Bronchial epithelial cell (primary cell): ENCODE results near the gene NPIPB2. TPM values are rescaled to one million over a fixed set of nuclear protein-coding genes. Genes with fewer than 3 reads are reported as not detected.

Source experiments
- DNase-seq: peaks from one replicate; pipeline ENCODE4 v3.0.0-alpha.2; 2010; ENCODE audit warnings: low read depth
- FAIRE-seq: peaks from 2 replicates; lab custom pipeline; 2011; peaks lifted over from hg19 to GRCh38; lab: Jason Lieb, UNC
- H3K27me3 ChIP-seq: 2 replicates; pipeline ENCODE4 v1.5.1; 2011; ENCODE audit warnings: low read length; ENCODE audit not compliant: control insufficient read depth, insufficient read depth
- H3K36me3 ChIP-seq: 2 replicates; pipeline ENCODE4 v1.5.1; 2011; ENCODE audit warnings: low read length; ENCODE audit not compliant: control insufficient read depth, insufficient read depth
- H3K4me3 ChIP-seq: 2 replicates; pipeline ENCODE4 v1.5.1; 2011; ENCODE audit warnings: mild to moderate bottlenecking, low read depth, low read length, control low read depth
- total RNA-seq: library from RNA; depleted of rRNA; stranded (reverse); fragments of >200 nt; gene quantifications from 2 replicates; pipeline ENCODE4 v1.2.1, GENCODE V29; 2014
- TF ChIP-seq, protein P1 (sequence below): IDR thresholded peaks from 2 replicates; pipeline ENCODE4 v1.5.1; 2011; ENCODE audit warnings: mild to moderate bottlenecking, moderate library complexity, low read length, control low read depth, inconsistent platforms; ENCODE audit not compliant: insufficient read depth, severe bottlenecking

NPIPB2 gene
- total RNA-seq, 1 donor from 2014 or later = 3.2 TPM

DNA sequence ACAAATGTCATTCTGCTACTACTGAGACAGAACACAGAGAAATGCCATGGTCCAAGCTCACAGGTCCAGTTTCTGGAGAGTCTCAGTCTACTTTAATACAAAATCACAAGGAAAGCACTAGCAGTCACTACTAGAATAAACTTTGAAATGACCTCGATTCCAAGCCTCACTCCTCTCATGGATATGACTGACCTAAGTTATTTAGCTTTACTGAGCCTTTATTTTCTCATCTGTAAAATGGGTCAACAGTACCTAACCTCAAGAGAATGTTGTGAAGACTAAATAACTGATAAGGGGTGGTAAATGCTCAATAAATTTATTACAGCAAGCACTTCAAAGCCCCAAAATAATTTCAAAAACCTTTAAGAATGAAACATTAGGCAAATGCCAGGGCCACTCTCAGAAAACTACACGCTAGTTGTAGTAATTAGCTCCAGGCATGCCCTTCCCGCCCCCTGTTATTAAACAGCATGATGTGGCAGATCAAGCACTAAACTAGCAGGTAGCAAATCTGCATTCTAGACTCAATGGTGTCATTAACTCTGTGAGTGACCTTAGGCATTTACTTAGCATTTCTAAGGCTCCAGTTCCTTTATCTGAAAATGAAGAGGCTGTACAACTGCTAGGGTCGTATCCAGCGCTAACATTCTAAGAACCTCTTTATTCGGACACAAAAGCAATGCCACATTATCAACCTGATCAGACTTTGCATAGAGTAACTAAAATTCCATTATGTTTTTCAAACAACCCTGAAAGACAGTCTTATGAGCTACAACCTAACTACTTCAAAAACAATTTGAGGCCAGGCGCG lies 34.5 kb downstream of the NPIPB2 start:
- FAIRE-seq (no peak), DNase-seq (no peak)
- Histone ChIP-seq H3K4me3 (no peak overlapping the region), H3K27me3 (no peaks in the 10 kb centered on the region), H3K36me3 (peaks cover 2% of the 10 kb centered on the region)
- TF ChIP-seq, protein P1, sequence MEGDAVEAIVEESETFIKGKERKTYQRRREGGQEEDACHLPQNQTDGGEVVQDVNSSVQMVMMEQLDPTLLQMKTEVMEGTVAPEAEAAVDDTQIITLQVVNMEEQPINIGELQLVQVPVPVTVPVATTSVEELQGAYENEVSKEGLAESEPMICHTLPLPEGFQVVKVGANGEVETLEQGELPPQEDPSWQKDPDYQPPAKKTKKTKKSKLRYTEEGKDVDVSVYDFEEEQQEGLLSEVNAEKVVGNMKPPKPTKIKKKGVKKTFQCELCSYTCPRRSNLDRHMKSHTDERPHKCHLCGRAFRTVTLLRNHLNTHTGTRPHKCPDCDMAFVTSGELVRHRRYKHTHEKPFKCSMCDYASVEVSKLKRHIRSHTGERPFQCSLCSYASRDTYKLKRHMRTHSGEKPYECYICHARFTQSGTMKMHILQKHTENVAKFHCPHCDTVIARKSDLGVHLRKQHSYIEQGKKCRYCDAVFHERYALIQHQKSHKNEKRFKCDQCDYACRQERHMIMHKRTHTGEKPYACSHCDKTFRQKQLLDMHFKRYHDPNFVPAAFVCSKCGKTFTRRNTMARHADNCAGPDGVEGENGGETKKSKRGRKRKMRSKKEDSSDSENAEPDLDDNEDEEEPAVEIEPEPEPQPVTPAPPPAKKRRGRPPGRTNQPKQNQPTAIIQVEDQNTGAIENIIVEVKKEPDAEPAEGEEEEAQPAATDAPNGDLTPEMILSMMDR = no peak

DNA sequence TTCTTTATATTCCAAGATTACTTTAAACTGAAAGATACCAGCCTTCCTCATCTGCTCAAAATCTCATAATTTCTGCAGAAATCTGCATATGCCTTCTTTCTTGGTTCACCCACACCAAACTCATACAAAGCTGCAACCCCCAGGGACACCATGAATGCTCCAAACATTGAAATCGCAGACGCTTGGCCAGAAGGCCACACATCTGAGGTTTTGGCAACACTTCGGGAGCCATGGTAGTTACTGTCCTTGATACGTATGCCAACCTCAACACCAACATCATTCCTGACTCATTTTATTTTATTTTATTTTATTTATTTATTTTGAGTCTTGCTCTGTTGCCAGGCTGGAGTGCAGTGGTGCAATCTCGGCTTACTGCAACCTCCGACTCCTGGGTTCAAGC lies 37.9 kb downstream of the NPIPB2 start:
- FAIRE-seq (no peak), DNase-seq (no peak)
- Histone ChIP-seq H3K4me3 (no peak overlapping the region), H3K36me3 (peaks cover 4% of the 10 kb centered on the region), H3K27me3 (no peaks in the 10 kb centered on the region)
- TF ChIP-seq, protein P1 = no peak

DNA sequence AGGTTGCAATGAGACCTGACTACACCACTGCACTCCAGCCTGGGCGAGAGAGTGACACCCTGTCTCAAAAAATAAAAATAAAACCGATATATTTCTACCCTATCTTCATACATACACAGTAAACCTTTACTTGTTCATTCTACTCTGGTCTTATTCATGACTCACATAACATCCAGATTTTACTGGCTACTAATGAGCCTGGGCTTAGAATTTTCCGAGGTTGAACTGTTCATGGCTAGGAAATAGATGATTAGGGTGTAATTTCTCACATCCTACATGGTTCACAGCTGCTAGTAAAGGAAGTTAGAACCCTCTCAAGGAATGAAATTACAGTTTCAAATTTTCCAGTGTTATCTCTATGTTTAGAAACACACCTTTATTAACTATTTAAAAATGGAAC lies 40.8 kb downstream of the NPIPB2 start:
- DNase-seq = no peak
- Histone ChIP-seq H3K36me3 (peaks cover 6% of the 10 kb centered on the region), H3K27me3 (no peaks in the 10 kb centered on the region), H3K4me3 (no peak overlapping the region)
- no peak for FAIRE-seq
- TF ChIP-seq, protein P1 = no peak

GRCh38 chr16:11896486-11897176 lies 45.2 kb downstream of the NPIPB2 start:
- DNase-seq = peak; percentile 78
- Histone ChIP-seq H3K27me3 (no peaks in the 10 kb centered on the region), H3K4me3 (no peak overlapping the region), H3K36me3 (peaks cover 11% of the 10 kb centered on the region)
- TF ChIP-seq, protein P1 = no peak
- no peak for FAIRE-seq

DNA sequence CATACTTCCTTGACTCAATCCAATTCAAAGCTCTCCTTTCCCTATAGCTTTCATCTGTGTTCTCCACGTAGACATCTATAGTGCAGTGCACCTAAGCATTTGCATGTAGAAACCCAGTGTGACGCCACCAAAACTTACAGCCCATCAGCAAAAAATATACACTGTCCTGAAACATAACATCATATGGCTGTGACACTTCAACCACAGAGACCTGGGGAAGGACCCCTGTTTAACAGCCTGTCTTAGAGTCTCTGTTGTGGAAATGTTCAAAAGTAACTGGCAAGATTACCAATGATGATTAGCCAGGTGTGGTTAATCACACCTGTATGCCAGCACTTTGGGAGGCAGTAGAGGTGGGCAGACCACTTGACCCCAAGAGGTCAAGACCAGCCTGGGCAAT lies 48.3 kb downstream of the NPIPB2 start:
- Histone ChIP-seq H3K36me3 (peaks cover 10% of the 10 kb centered on the region), H3K27me3 (no peaks in the 10 kb centered on the region), H3K4me3 (no peak overlapping the region)
- TF ChIP-seq, protein P1 = no peak
- DNase-seq (no peak), FAIRE-seq (no peak)
